H9 (cell line): Measurements from ENCODE around the gene FPGT. TPM values are rescaled to one million over a fixed set of nuclear protein-coding genes. Genes with fewer than 3 reads are reported as not detected.

Experiments used
- total RNA-seq: library from RNA; stranded (reverse); gene quantifications from 2 replicates; pipeline ENCODE4 v1.2.1, GENCODE V29; 2021

FPGT gene
- total RNA-seq, 1 experiment from 2014 or later: 5.2 TPM

Other genes starting within 250 kb of the FPGT start
- 0.26 and 0.48 TPM in 2 replicates for gene LRRIQ3, start 66 bp upstream of the FPGT start, total RNA-seq
- gene TNNI3K, start 37.1 kb downstream of the FPGT start, total RNA-seq: not detected in 2 replicates